HG02610 (cell line): ENCODE data around the gene IGFN1.

Source experiments
- ATAC-seq: cut with Tn5 transposase; IDR thresholded peaks from one replicate; pipeline ENCODE4 v1.9.1; 2021; ENCODE audit warnings: mild to moderate bottlenecking, moderate library complexity; ENCODE audit not compliant: unreplicated experiment

IGFN1 gene

GRCh38 chr1:201190624-201191051 lies at the start of gene IGFN1:
Gene IGFN1 (plus strand): TSS chr1:201190824. CDS start chr1:201193294, 2,470 bp downstream.
- ATAC-seq: no peak

- ATAC-seq: no peak
Measured at GRCh38 chr1:201140941-201141260, 49.7 kb upstream of the IGFN1 start.

DNA sequence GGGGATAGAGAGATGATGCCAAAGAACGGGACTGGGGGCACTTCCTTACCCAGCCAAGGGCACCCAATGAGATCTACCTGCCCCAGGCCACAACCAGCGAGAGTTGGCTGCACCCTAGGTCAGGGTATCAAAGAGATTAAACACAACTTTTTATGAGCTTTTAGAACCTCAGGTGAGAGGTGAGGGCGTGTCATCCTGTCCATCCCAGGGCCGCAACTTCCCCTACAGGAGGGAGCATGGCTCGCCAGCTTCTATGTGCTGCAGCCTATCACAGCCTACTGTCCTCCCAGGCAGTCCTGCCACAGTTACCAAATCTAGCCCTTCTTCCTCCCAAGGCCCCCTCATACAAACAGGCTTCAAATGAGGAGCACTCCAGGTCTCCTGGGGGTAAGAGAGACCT lies 49.2 kb upstream of the IGFN1 start:
- ATAC-seq: no peak

DNA sequence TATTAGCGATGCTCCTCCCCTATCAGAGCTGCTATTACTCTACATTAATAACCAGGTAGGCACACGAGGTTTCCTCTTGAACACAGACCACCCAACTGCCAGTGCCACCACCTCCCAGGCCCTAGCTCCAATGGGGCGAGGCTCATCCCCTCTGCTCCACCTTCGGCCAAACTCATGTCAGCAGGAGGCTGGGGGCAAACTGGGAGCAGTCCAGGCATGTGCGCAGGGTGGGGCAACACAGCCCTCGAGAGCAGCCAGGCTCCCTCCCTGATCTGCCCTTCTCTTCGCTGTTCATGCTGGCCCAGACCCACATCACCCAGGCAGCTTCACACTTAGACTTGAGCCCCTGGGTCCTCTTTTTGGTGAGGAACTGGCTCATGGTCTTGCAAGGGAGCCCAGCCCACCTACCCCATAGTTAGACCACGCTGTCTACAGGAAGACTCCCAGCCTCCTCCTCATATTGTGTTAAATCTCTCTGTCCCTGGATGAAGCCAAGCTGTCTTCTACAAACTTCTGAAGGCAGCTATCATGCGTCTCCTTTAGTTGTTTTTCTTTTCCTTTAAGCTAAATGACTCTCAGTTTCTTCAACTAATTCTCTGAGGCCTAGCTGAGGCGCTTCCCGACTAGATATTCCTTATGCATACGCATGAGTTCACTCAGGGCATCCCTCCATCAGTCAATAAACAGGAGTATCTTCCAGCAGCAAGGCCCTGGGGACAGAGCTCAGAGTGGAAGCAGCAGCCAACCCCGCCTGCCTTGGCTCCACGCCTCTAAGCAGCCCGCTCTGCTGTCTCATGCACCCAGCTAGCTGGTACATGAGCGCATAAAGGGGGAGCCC lies 48.4 kb upstream of the IGFN1 start:
- ATAC-seq: no peak

DNA sequence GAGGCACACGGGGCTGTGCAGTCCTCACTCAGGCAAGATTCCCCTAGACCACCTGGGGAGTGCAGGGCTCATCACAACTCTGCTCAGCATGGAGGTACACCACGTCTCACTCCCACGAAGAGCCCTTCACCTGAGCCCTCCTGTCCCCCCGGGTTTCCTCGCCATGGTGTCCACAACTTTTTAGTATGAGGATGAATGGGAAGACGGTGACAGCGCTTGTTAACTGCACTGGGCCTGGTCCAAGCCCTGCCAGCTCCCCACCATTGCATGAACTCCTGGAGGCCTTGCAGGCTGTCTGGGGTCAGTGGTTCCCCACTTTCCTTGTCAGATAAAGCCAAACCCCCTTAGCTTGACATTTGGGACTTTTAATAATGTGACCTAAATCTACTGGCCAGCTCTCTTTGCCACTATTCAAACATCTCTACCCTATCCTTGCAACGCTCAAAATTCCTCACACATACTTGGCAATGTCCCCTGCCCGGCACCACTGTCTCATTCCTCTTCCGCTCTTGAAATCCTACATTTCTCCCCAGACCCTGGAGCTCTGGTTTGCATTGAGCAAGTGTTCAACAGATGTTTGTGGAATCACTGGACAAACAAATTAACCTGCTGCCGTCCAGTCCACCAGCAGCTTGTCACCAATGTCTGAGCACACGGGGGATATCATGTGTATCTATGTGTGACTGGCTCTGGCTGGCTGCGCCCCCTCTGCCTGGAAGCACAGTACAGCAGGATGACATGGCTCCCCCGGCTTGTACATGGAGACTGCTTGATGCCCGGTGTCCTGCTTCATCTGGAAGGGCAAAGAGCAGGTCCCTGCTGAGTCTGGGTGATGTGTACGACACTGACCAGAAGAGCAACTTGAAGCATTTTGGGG lies 47.5 kb upstream of the IGFN1 start:
- ATAC-seq: no peak

DNA sequence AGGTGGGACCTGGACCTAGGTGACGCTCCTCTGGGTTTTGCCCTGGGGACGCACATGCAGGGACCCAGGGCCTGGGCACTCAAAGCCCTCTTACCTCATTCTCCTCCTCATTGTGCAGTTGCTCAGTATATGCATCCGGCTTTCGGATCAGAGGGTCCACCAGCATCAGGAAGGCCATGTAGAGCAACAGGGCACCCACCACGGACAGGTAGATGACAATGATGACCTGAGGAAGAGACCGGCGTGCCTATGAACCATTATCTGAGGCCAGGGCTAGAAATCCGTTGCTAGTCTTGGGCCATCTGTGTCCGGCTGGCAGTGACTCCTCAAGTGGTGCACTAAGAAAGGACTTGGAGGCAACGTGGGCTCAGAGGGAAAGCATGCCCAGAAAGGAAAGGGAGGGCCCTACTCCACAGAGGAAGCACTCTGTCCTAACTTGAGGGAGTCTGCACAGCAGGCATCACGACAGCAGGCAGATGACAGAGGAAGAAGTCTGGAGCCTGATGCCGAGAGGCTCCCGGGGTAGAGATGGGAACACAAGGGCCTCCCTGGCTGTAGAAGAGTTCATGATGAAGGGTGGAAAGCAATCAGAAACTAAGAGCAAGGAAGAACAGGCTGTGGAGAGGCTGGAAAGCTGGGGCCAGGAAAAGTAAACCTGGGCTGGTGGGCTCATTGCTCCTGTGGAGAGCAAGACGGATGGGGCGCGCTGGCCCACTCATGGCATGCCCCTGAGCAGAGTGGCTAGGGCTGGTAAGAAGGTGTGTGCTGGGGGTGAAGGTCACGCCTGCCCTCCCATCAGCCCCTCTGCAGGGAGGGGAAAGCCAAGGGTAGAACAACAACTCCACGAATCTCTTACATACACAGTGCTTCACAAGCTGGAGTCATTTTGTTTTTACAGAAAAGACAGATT lies 46.6 kb upstream of the IGFN1 start:
- no peak for ATAC-seq

DNA sequence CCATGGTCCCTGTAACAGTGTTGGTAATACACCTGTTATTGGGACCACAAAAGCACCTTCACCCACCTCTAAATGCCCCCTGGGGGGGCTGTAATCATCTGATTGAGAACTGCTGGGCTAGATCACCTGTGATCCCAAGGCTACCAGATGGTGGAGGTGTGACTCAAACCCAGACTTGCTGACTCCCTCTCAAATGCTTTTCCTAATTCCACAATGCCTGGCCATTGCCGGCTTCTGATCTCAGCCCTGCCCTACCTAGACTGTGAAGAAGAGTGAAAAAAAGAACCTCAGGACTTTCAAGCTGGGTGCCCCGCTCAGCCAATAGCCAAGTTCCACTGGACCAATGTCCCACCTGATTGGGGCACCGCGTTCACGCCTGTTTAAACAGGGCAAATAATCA lies 45.9 kb upstream of the IGFN1 start:
- ATAC-seq: no peak

DNA sequence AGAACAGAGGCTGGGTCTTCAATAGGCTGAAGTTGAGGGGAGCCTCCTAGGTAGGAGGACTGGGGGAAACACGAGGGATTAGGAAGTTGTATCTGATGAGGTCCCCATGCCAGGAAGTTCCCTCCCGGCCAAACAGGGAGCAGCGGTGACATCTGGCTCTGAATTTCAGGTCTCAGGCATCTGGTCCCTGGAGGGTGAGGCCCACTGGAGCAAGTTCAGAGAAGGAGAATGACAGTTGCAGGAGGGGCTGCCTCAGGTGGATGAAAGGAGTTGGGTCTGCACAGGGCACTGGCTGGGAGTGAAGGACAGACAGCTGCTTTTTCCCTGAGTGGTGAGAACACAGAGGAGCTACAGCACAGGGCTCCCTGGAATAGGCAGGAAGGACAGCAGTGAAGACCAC lies 45.5 kb upstream of the IGFN1 start:
- no peak for ATAC-seq

- no peak for ATAC-seq
Measured at GRCh38 chr1:201145816-201146215, 44.8 kb upstream of the IGFN1 start.

DNA sequence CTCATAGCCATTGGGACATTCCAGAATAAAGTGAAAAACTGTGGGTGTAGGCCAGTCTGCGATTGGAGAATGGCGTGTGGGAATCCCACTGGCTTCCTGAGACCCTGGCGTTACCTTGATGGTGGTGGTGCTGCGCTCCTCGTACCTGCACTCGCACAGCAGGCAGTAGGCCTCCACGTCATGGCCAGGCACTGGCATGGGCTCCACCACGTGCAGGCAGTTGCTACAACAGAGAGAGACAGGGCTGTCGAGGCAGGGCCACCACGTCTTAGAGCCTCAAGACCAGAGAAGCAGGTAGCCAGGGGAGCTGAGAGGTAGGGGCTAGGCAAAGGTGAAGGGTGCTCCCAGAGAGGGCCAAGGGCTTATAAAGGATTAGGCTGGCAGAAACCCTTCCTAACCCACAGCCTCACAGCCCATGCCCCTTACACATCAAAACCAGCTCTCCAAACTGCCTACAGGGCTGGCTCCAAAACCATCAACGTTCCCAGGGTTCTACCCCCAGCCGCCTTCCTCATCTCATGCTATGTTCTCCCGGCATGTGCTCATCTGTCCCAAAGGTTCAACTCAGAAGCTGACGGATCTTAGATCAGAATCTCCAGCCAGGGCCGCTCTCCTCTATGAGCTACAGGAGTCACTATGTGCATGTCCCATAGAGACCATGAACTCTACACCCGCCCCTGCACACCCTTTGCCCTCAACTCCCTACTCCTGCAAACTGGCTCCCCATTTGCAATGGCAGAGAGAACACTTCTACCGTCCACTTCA lies 43.8 kb upstream of the IGFN1 start:
- no peak for ATAC-seq

- no peak for ATAC-seq
Measured at GRCh38 chr1:201147396-201148015, 43.1 kb upstream of the IGFN1 start.

DNA sequence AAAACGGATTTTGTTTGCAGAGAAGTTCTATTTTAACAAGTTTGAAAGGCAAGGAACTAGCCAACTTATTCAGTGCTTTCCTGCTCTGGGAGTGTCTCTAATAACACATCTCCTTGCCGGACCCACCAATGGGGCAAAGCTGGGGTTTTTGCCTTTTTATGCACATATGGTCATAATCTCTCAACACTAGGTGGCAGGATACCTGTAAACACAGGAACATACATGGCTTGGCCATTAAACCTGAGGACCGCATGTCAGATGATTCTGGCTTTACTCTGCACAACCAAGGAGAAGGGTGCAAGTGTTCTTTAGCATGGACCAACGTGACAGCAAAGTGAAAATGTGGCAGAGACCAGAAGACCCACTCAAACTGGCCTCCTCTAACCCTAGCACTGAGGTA lies 41.2 kb upstream of the IGFN1 start:
- no peak for ATAC-seq

DNA sequence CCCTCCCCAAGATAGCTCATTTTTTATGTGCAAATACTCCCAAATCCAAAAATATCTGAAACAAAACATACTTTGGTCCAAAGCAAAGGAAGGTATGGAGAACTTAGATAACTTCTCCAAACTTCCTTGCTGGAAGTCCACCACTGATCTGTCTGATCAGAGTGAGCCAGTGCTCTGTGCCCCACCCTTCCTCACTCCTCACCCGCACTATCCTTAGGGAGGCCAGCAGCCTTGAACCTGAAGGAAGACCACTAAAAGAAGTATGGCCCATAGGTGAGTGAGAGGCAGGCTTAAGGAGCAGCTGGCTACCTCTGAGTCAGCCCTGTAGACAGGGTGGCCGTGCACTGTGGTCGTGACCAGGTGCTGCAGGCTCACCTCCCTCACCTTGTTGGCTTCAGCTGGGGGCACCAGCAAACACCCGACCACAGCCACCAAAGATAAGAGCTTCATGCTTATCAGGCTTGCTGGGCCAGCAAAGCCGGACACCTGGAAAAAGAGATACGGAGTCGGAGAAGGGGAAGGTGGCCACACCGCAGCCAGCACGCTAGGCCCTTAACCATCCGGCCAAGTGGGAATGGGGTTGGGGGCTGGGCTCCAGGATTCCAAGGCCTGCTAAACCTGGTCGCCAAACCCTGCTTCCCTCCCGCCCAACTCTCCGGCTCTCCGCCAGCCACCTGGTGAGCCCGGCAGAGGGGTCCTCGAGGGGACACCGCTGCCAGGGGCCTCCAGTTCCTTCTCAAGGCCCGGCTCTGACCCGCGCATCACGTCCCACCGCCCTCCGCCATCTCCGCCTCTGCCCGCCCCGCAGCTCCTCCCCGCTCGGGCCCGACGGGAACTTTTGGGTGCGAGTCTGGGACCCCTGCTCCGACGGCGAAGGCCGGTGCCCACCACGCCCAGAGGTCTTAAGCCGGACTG lies 36.9 kb upstream of the IGFN1 start:
- ATAC-seq: peak; percentile 68

- peak; percentile 96 for ATAC-seq
Measured at GRCh38 chr1:201154389-201155165, 36.0 kb upstream of the IGFN1 start, which contains the start of gene TMEM9. Gene TMEM9 (minus strand): TSS chr1:201154474. CDS start chr1:201153923, 551 bp downstream.

- ATAC-seq: no peak
Measured at GRCh38 chr1:201155354-201155753, 35.3 kb upstream of the IGFN1 start.

- no peak for ATAC-seq
Measured at GRCh38 chr1:201156346-201156745, 34.3 kb upstream of the IGFN1 start.

DNA sequence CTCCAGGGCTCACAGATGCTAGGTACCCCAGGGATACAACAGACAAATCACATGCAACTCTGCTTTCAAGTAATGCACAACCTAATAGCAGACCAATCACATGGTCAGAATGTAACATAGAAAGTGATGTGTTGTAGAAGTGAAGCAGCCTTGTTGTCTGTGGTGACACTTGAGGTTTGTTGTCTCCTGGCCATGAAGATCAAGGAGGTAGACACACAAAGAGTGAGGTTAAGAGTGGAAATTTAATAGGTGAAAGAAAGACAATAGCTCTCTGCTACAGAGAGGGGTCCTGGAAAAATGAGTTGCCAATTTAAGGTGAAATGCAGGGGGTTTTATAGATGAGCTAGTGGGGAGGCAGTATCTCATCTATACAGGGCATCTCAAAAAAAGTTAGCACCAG lies 33.8 kb upstream of the IGFN1 start:
- ATAC-seq: no peak

DNA sequence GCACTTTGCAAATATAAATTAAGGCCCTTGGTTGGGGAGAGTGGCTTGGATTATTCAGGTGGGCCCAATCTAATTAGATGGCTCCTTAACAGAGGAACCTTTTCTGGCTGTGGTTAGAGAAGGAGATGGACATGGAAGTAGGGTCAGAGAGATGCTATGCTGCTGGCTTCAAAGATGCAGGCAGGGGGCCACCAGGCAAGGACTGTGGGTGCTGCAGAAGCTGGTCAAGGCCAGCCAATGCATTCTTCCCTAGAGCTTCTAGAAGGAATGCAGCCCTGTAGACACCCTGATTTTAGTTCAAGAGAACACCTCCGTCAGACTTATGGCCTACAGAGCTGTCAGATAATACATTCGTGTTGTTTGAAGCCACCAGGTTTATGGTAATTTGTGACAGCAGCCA lies 32.7 kb upstream of the IGFN1 start:
- no peak for ATAC-seq
